Ovary (tissue), 9 donors: ENCODE results near the gene SLC4A1AP. TPM values are rescaled to one million over a fixed set of nuclear protein-coding genes. Genes with fewer than 3 reads are reported as not detected.

Source experiments
- DNase-seq, 5 donors: peaks; one replicate each; pipeline ENCODE4 v3.0.0-alpha.2; 2019 to 2020
- H3K27ac ChIP-seq, 2 donors: fragments of 200-600 bp; one replicate each; pipeline versions ENCODE4 v1.5.1 to v1.8.0; 2019 to 2022
- H3K27me3 ChIP-seq: fragments of 200-600 bp; one replicate; pipeline ENCODE4 v1.8.0; 2022
- H3K36me3 ChIP-seq: fragments of 200-600 bp; sonication (generic); one replicate; pipeline ENCODE4 v1.5.1; 2019
- H3K4me1 ChIP-seq: one replicate; pipeline ENCODE4 v1.8.1; 2013; ENCODE audit warnings: mild to moderate bottlenecking, moderate library complexity; ENCODE audit not compliant: insufficient read depth
- H3K4me3 ChIP-seq: fragments of 200-600 bp; sonication (generic); one replicate; pipeline ENCODE4 v1.5.1; 2017
- H3K9me3 ChIP-seq, 2 donors: fragments of 200-600 bp in 1 of 2; sonication (generic) in 1 of 2; one replicate each; pipeline versions ENCODE4 v1.5.1 to v1.8.1; 2013 to 2019; ENCODE audit warnings: mild to moderate bottlenecking in 1 of 2, moderate library complexity in 1 of 2
- CTCF ChIP-seq, 3 donors: fragments of 450-650 bp in 2 of 3; fragments of 200-600 bp in 1 of 3; IDR thresholded peaks; one replicate each; pipeline versions ENCODE4 v1.5.1 to v1.8.0; 2016 to 2022; ENCODE audit warnings: antibody characterized with exemption in 3 of 3, mild to moderate bottlenecking in 1 of 3
- EP300 ChIP-seq: sonication (generic); formaldehyde crosslinking; IDR thresholded peaks from one replicate; pipeline ENCODE4 v1.6.1; 2017; ENCODE audit warnings: antibody characterized with exemption
- POLR2A ChIP-seq: fragments of 450-650 bp; IDR thresholded peaks from one replicate; pipeline ENCODE4 v1.6.1; 2017; ENCODE audit warnings: antibody characterized with exemption, mild to moderate bottlenecking, moderate library complexity
- WGBS, 3 donors: extraction: QIAGEN DNeasy Blood & Tissue Kit in 1 of 3; methylation state at CpG; one replicate each; pipeline versions ENCODE4 v1.1.5 to v1.1.7; 2013 to 2017; 5-methylcytosine and 5-hydroxymethylcytosine counted together
- intact Hi-C, 4 donors: fragments of 100-400 bp; cut with DNase I; formaldehyde crosslinking; loops; one replicate each; pipeline versions ENCODE4 v1.11.0 to v1.15.1; 2022 to 2023
- polyA plus RNA-seq, 2 donors: library from polyadenylated mRNA; stranded (reverse); fragments of 200-250 nt in 1 of 2; fragments of 350-450 nt in 1 of 2; fragmentation: Illumina TruSeq in 1 of 2; extraction: RNeasy Lipid Tissue Mini Kit (QIAGEN cat#74804) in 1 of 2; gene quantifications; one replicate each; pipeline ENCODE4 v1.2.3, GENCODE V29; 2013 to 2014
- total RNA-seq, 7 donors: library from RNA; depleted of rRNA in 2 of 7; stranded (reverse); fragments of >200 nt in 2 of 7; fragmentation: NEBNext Ultra II Directional in 3 of 7; extraction: Animal tissue kit (Norgen Biotek cat#: 25700) in 3 of 7; gene quantifications; one replicate each; pipeline versions ENCODE4 v1.1.0 to v1.2.4, GENCODE V29; 2016 to 2023
- donor health status: DM: no; HTN: no; CAD: no; lungs with moderate emphysema.
- donor health status: DM: no; HTN: no; CAD: no.
- donor health status: Bipolar disorder and iron deficiency.
- donor health status: DM: yes; HTN: yes; CAD: no.
- donor health status: DM: no; HTN: no; CAD: no.
- donor health status: DM: yes; HTN: yes; CAD: no.

SLC4A1AP gene
- total and polyA plus RNA-seq, 9 donors, result 14.6 to 22.0 (median 16.2) TPM

- intact Hi-C loops, result loop anchor here in 1 of 4 donors (10.0 kb wide), 1 partner anchor 172 kb away; no protein-coding TSS in a partner anchor
- no peak for DNase-seq
- H3K4me1 ChIP-seq, result peaks cover 9% of the 10 kb centered on the region
- no peaks in the 10 kb centered on the region for H3K27me3 ChIP-seq
- no peak for TF ChIP-seq POLR2A
- no peak for TF ChIP-seq CTCF (IDR thresholded peaks at IDR 0.05)
- no peak for TF ChIP-seq EP300
- H3K27ac ChIP-seq, result no peak overlapping the region
- no peaks in the 10 kb centered on the region for H3K36me3 ChIP-seq
- H3K9me3 ChIP-seq, result no peaks in the 10 kb centered on the region
- H3K4me3 ChIP-seq, result no peak overlapping the region
- 93 to 97% (median 96%) methylated on average over 5 of the region's 5 CpGs for WGBS, 3 donors
Measured at GRCh38 chr2:27713201-27713600, 49.5 kb downstream of the SLC4A1AP start.

GRCh38 chr2:27714053-27714452, 50.4 kb downstream of the SLC4A1AP start:
- TF ChIP-seq EP300 (no peak), CTCF (IDR thresholded peaks at IDR 0.05) (no peak), POLR2A (no peak)
- Histone ChIP-seq H3K27ac (no peak overlapping the region), H3K4me3 (no peak overlapping the region), H3K36me3 (no peaks in the 10 kb centered on the region), H3K27me3 (no peaks in the 10 kb centered on the region), H3K9me3 (no peaks in the 10 kb centered on the region), H3K4me1 (peaks cover 6% of the 10 kb centered on the region)
- no peak for DNase-seq
- intact Hi-C loops, result loop anchor here in 2 of 4 donors (2.0 to 10.0 kb wide), 2 partner anchors 171 to 679 kb away; partner anchors contain the start of gene FOSL2 (in 1 of the 2)
- 92 to 94% (median 94%) methylated on average over 8 of the region's 8 CpGs for WGBS, 3 donors

GRCh38 chr2:27714851-27715291, 51.2 kb downstream of the SLC4A1AP start:
- Histone ChIP-seq H3K27me3 (no peaks in the 10 kb centered on the region), H3K4me1 (peaks cover 6% of the 10 kb centered on the region), H3K27ac (peak overlapping the region in 1 of 2 donors; percentile 11), H3K4me3 (peak overlapping the region; percentile 42), H3K9me3 (no peaks in the 10 kb centered on the region), H3K36me3 (no peaks in the 10 kb centered on the region)
- WGBS, 3 donors, result 66 to 69% (median 68%) methylated on average over 19 of the region's 19 CpGs
- no peak for DNase-seq
- intact Hi-C loops, result loop anchor here in 2 of 4 donors (2.0 to 10.0 kb wide), 3 partner anchors 170 to 678 kb away; partner anchors contain the start of genes BABAM2 (in 1 of the 2), FOSL2 (in 1 of the 2) and RBKS (in 1 of the 2)
- TF ChIP-seq EP300, result no peak
- no peak for TF ChIP-seq POLR2A
- no peak for TF ChIP-seq CTCF (IDR thresholded peaks at IDR 0.05)

- H3K27me3 ChIP-seq, result no peaks in the 10 kb centered on the region
- WGBS, 3 donors, result 1 to 4% (median 2%) methylated on average over 41 to 51 of the region's 51 CpGs
- H3K27ac ChIP-seq, result peak overlapping the region; percentile 11 to 52
- H3K9me3 ChIP-seq, result no peaks in the 10 kb centered on the region
- H3K4me3 ChIP-seq, result peak overlapping the region; percentile 42
- H3K4me1 ChIP-seq, result peaks cover 6% of the 10 kb centered on the region
- intact Hi-C loops, result loop anchor here in 2 of 4 donors (2.0 to 10.0 kb wide), 3 partner anchors 169 to 677 kb away; partner anchors contain the start of genes BABAM2 (in 1 of the 2), FOSL2 (in 1 of the 2) and RBKS (in 1 of the 2)
- peak; percentile 70 to 85 (median 79) for DNase-seq
- peak; percentile 45 for TF ChIP-seq POLR2A
- no peak for TF ChIP-seq CTCF (IDR thresholded peaks at IDR 0.05)
- no peak for TF ChIP-seq EP300
- no peaks in the 10 kb centered on the region for H3K36me3 ChIP-seq
Measured at GRCh38 chr2:27715318-27716210, 51.9 kb downstream of the SLC4A1AP start.
